ENCODE results near the gene CAMK1.

- TF ChIP-seq CTCF (conservative IDR thresholded peaks at IDR 0.05; ENCODE audit: low read depth, low read length) (peak; percentile 97), POLR2A (IDR thresholded peaks at IDR 0.05; ENCODE audit: low read depth, low read length) (no peak), CHD1 (IDR thresholded peaks at IDR 0.05; ENCODE audit: low read depth, low read length) (no peak), MAZ (IDR thresholded peaks at IDR 0.05; ENCODE audit: borderline replicate concordance, low read depth, low read length) (no peak), CEBPB (IDR thresholded peaks at IDR 0.05; ENCODE audit: low read depth, low read length) (peak; percentile 71), RCOR1 (IDR thresholded peaks at IDR 0.05; ENCODE audit: insufficient replicate concordance, low read length) (no peak), RFX5 (IDR thresholded peaks at IDR 0.05; ENCODE audit: low read depth, low read length) (no peak)
These were observed 53.8 kb downstream of the CAMK1 start for GRCh38 chr3:9715764-9716437.

Data from IMR-90 (cell line).